Vagina (tissue), 2 donors: ENCODE data around the gene LAMC3. TPM values are rescaled to one million over a fixed set of nuclear protein-coding genes. Genes with fewer than 3 reads are reported as not detected.

Experiments
- DNase-seq, 2 donors: peaks; one replicate each; pipeline ENCODE4 v3.0.0-alpha.2; 2017; ENCODE audit errors: extremely low spot score in 2 of 2
- H3K27ac ChIP-seq: fragments of 200-600 bp; sonication (generic); one replicate; pipeline ENCODE4 v1.5.1; 2019
- H3K27me3 ChIP-seq: fragments of 200-600 bp; sonication (generic); one replicate; pipeline ENCODE4 v1.5.1; 2019
- H3K36me3 ChIP-seq, 2 donors: fragments of 200-600 bp; sonication (generic); one replicate each; pipeline ENCODE4 v1.5.1; 2017 to 2019
- H3K4me1 ChIP-seq: fragments of 200-600 bp; sonication (generic); one replicate; pipeline ENCODE4 v1.5.1; 2019
- H3K4me3 ChIP-seq, 2 donors: fragments of 200-600 bp; sonication (generic); 1 replicate in 1 of 2; 2 replicates in 1 of 2; pipeline ENCODE4 v1.5.1; 2016 to 2019
- H3K9me3 ChIP-seq: fragments of 200-600 bp; sonication (generic); one replicate; pipeline ENCODE4 v1.5.1; 2019
- CTCF ChIP-seq, 3 experiments: fragments of 450-650 bp in 2 of 3; fragments of 200-600 bp in 1 of 3; sonication (generic) in 1 of 3; IDR thresholded peaks; one replicate each; pipeline ENCODE4 v1.5.1; 2017 to 2019; ENCODE audit warnings: antibody characterized with exemption in 3 of 3, mild to moderate bottlenecking in 2 of 3, moderate library complexity in 2 of 3
- POLR2A ChIP-seq, 2 donors: fragments of 450-650 bp; IDR thresholded peaks; one replicate each; pipeline ENCODE4 v1.6.1; 2017; ENCODE audit warnings: antibody characterized with exemption in 2 of 2, mild to moderate bottlenecking in 2 of 2, moderate library complexity in 2 of 2
- POLR2AphosphoS5 ChIP-seq, 2 donors: sonication (generic); formaldehyde crosslinking; IDR thresholded peaks; one replicate each; pipeline ENCODE4 v1.9.0; 2017; ENCODE audit warnings: antibody characterized with exemption in 2 of 2, mild to moderate bottlenecking in 2 of 2, low read depth in 1 of 2; ENCODE audit not compliant: insufficient read depth in 1 of 2
- intact Hi-C: fragments of 100-400 bp; cut with DNase I; formaldehyde crosslinking; loops from one replicate; pipeline ENCODE4 v1.15.1; 2023
- total RNA-seq: library from RNA; depleted of rRNA; stranded (reverse); fragments of >200 nt; gene quantifications from one replicate; pipeline ENCODE4 v1.2.3, GENCODE V29; 2016

The LAMC3 gene
- total RNA-seq, 1 donor from 2014 or later = 13.3 TPM

DNA sequence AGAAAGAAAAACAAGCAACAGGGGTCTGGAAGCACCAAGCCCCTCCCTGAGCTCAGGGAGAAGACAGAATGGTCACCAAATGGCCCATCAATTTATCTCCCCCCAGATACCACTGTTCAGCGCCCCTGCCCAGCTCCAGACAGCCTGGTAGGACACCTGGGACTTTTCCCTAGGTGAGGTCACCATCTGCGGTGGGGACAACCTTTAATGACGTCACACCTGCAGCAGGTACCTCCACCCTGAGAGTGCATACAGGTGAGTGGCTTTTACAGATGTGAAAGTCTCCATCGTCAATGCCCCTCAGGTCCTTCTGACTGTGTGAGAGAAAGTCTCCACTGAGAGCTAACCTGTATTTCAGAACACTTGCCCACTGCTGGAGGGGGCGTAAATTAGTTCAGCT, 34.3 kb upstream of the LAMC3 start:
- H3K27me3 ChIP-seq = no peaks in the 10 kb centered on the region

GRCh38 chr9:130975156-130975555, 33.8 kb upstream of the LAMC3 start:
- Histone ChIP-seq H3K27ac (no peak overlapping the region), H3K4me3 (no peak overlapping the region), H3K36me3 (no peaks in the 10 kb centered on the region), H3K9me3 (no peaks in the 10 kb centered on the region), H3K27me3 (no peaks in the 10 kb centered on the region), H3K4me1 (no peaks in the 10 kb centered on the region)
- TF ChIP-seq CTCF (IDR thresholded peaks at IDR 0.05) = no peak
- TF ChIP-seq POLR2AphosphoS5 (IDR thresholded peaks at IDR 0.05; ENCODE audit: insufficient read depth in 1 of 2, low read depth in 1 of 2) = no peak
- no peak for TF ChIP-seq POLR2A (IDR thresholded peaks at IDR 0.05)
- intact Hi-C loops = no loop called here
- DNase-seq = no peak

More for the DNA sequence above, 34.3 kb upstream of the LAMC3 start:
- no peak overlapping the region for H3K27ac ChIP-seq
- no peak overlapping the region for H3K4me3 ChIP-seq
- no peaks in the 10 kb centered on the region for H3K36me3 ChIP-seq
- no peak for TF ChIP-seq CTCF (IDR thresholded peaks at IDR 0.05)
- TF ChIP-seq POLR2AphosphoS5 (IDR thresholded peaks at IDR 0.05; ENCODE audit: insufficient read depth in 1 of 2, low read depth in 1 of 2) = no peak
- no peak for TF ChIP-seq POLR2A (IDR thresholded peaks at IDR 0.05)
- intact Hi-C loops = no loop called here
- no peaks in the 10 kb centered on the region for H3K4me1 ChIP-seq
- no peak for DNase-seq
- H3K9me3 ChIP-seq = no peaks in the 10 kb centered on the region

DNA sequence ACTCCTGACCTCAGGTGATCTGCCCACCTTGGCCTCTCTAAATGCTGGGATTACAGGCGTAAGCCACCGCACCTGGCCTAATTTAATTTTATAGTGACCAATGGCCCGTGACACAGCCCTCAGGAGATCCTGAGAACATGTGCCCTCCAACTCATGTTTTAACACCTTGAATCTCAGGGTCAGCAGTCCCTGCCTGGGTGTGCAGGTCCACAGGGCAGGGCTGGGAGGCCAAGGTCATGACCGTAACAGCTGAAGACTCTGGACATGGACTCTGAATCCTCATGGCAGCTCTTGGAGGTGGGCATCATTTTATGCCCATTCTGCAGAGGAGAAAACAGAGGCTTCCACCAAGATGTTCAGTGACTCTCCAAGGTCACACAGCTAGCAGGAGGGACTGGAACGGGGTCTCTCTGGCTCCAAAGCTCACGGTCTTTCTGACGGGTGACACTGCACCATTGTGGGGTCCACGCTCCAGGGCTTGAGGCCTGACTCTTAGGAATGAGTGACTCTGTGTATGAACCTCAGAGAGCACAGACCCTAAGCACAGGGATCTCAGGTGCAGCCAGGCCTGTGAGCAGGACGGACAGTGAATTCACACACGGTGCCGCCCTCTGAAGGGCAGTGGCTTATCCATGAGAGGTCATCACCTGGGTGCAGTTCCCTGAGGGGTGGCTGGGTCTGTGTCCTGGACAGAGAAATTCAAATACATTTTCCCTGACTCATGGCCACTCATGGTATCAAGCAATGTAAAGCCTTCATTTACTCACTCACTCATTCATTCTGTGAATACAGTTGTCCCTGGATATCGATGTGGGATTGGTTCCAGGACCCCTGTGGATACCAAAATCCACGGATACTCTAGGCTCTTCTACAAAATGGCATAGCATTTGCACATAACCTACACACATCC, 32.8 kb upstream of the LAMC3 start:
- no peak for TF ChIP-seq CTCF (IDR thresholded peaks at IDR 0.05)
- no peak for TF ChIP-seq POLR2AphosphoS5 (IDR thresholded peaks at IDR 0.05; ENCODE audit: insufficient read depth in 1 of 2, low read depth in 1 of 2)
- TF ChIP-seq POLR2A (IDR thresholded peaks at IDR 0.05) = no peak
- H3K4me3 ChIP-seq = no peak overlapping the region
- no peak overlapping the region for H3K27ac ChIP-seq
- no peak for DNase-seq
- no peaks in the 10 kb centered on the region for H3K36me3 ChIP-seq
- intact Hi-C loops = no loop called here
- H3K27me3 ChIP-seq = no peaks in the 10 kb centered on the region
- H3K4me1 ChIP-seq = no peaks in the 10 kb centered on the region
- H3K9me3 ChIP-seq = no peaks in the 10 kb centered on the region

- H3K9me3 ChIP-seq = no peaks in the 10 kb centered on the region
- intact Hi-C loops = no loop called here
- H3K36me3 ChIP-seq = no peaks in the 10 kb centered on the region
- H3K4me1 ChIP-seq = no peaks in the 10 kb centered on the region
- H3K27ac ChIP-seq = no peak overlapping the region
- DNase-seq = no peak
- H3K27me3 ChIP-seq = no peaks in the 10 kb centered on the region
- TF ChIP-seq POLR2A (IDR thresholded peaks at IDR 0.05) (no peak), CTCF (IDR thresholded peaks at IDR 0.05) (no peak), POLR2AphosphoS5 (IDR thresholded peaks at IDR 0.05; ENCODE audit: insufficient read depth in 1 of 2, low read depth in 1 of 2) (no peak)
- H3K4me3 ChIP-seq = no peak overlapping the region
These were observed 31.2 kb upstream of the LAMC3 start for GRCh38 chr9:130977811-130978221.
